Measurements from ENCODE around the gene CTIF.

- no peak for TF ChIP-seq CTCF (IDR thresholded peaks at IDR 0.05; ENCODE audit: low read length)
- no peak for TF ChIP-seq EZH2phosphoT487 (IDR thresholded peaks at IDR 0.05; ENCODE audit: low read length)
Measured at GRCh38 chr18:48558248-48558647, 19.4 kb downstream of the CTIF start.

Measured in MM.1S (cell line).